ENCODE measurements around the gene IFIT3. TPM values are rescaled to one million over a fixed set of nuclear protein-coding genes. Genes with fewer than 3 reads are reported as not detected.

IFIT3 gene
- total and polyA plus RNA-seq, 2 donors (not counting 1 experiment from before 2014, with no cell fraction given): 1.5 to 4.2 TPM

- Histone ChIP-seq H3K9me3 (ENCODE audit: control extremely low read depth in 1 of 3, control insufficient read depth in 2 of 3, insufficient read depth in 1 of 3, low read length in 2 of 3) (no peaks in the 10 kb centered on the region), H3K79me2 (ENCODE audit: control insufficient read depth, insufficient read depth, low read length) (no peaks in the 10 kb centered on the region), H3K27ac (ENCODE audit: low read length in 2 of 2) (no peak overlapping the region), H2AFZ (ENCODE audit: insufficient read depth, low read depth, low read length, poor library complexity, severe bottlenecking) (no peak overlapping the region), H3K36me3 (replicated peaks in 1 of 2; ENCODE audit: control extremely low read depth in 1 of 2, control insufficient read depth in 1 of 2, extremely low read depth in 1 of 2, insufficient read depth in 2 of 2, low read length in 1 of 2) (no peaks in the 10 kb centered on the region), H4K20me1 (ENCODE audit: control insufficient read depth, insufficient read depth, low read length, poor library complexity, severe bottlenecking) (no peaks in the 10 kb centered on the region), H3K4me1 (ENCODE audit: control insufficient read depth in 2 of 2, insufficient read depth in 2 of 2, low read length in 2 of 2) (no peaks in the 10 kb centered on the region), H3K27me3 (replicated peaks in 1 of 4; ENCODE audit: control extremely low read depth in 1 of 4, control insufficient read depth in 3 of 4, insufficient read depth in 4 of 4, low read length in 3 of 4) (no peaks in the 10 kb centered on the region), H3K4me3 (ENCODE audit: control extremely low read depth in 1 of 5, extremely low read depth in 1 of 5, insufficient read depth in 1 of 5, low read depth in 2 of 5, low read length in 4 of 5) (no peak overlapping the region), H3K9ac (ENCODE audit: low read length) (no peak overlapping the region), H3K4me2 (replicated peaks; ENCODE audit: low read depth, low read length, poor library complexity, severe bottlenecking) (no peak overlapping the region)
- Mint-ChIP-seq H3K27me3 (no peaks in the 10 kb centered on the region), H3K9me3 (ENCODE audit: insufficient read depth) (peaks cover 4% of the 10 kb centered on the region), H3K4me3 (no peak overlapping the region), H3K27ac (no peak overlapping the region), H3K4me1 (peaks cover under 1% of the 10 kb centered on the region)
- POLR2A ChIA-PET: no interaction called here
- CTCF ChIA-PET: no interaction called here
- DNase-seq (no peak), ATAC-seq (ENCODE audit: low read depth) (no peak)
- TF ChIP-seq EZH2 (IDR thresholded peaks at IDR 0.05; ENCODE audit: borderline replicate concordance, insufficient read depth, low read depth, low read length, poor library complexity, severe bottlenecking): no peak
- TF ChIP-seq, protein P1, sequence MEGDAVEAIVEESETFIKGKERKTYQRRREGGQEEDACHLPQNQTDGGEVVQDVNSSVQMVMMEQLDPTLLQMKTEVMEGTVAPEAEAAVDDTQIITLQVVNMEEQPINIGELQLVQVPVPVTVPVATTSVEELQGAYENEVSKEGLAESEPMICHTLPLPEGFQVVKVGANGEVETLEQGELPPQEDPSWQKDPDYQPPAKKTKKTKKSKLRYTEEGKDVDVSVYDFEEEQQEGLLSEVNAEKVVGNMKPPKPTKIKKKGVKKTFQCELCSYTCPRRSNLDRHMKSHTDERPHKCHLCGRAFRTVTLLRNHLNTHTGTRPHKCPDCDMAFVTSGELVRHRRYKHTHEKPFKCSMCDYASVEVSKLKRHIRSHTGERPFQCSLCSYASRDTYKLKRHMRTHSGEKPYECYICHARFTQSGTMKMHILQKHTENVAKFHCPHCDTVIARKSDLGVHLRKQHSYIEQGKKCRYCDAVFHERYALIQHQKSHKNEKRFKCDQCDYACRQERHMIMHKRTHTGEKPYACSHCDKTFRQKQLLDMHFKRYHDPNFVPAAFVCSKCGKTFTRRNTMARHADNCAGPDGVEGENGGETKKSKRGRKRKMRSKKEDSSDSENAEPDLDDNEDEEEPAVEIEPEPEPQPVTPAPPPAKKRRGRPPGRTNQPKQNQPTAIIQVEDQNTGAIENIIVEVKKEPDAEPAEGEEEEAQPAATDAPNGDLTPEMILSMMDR (IDR thresholded peaks at IDR 0.05): no peak
- WGBS (ENCODE audit: insufficient coverage): 100% methylated on average over 1 of the region's 1 CpG
- intact Hi-C loops (cut with micrococcal nuclease): no loop called here
Measured at GRCh38 chr10:89357096-89357495, 29.3 kb downstream of the IFIT3 start.

GRCh38 chr10:89357975-89358374, 30.2 kb downstream of the IFIT3 start:
- H3K27me3 Mint-ChIP-seq: no peaks in the 10 kb centered on the region
- CTCF ChIA-PET: interaction anchor here (2.4 kb wide), 1 partner anchor 11 kb away, joined by 15 read pairs; no protein-coding TSS in a partner anchor
- no peak overlapping the region for H3K9ac ChIP-seq (ENCODE audit: low read length)
- TF ChIP-seq EZH2 (IDR thresholded peaks at IDR 0.05; ENCODE audit: borderline replicate concordance, insufficient read depth, low read depth, low read length, poor library complexity, severe bottlenecking): no peak
- TF ChIP-seq, protein P1 (IDR thresholded peaks at IDR 0.05): no peak
- intact Hi-C loops (cut with micrococcal nuclease): no loop called here
- WGBS (ENCODE audit: insufficient coverage): no CpG with 5 or more reads among the region's 2 CpGs
- H4K20me1 ChIP-seq (ENCODE audit: control insufficient read depth, insufficient read depth, low read length, poor library complexity, severe bottlenecking): no peaks in the 10 kb centered on the region
- H3K79me2 ChIP-seq (ENCODE audit: control insufficient read depth, insufficient read depth, low read length): no peaks in the 10 kb centered on the region
- H3K27ac Mint-ChIP-seq: peak overlapping the region; percentile 21
- no peak overlapping the region for H3K4me2 ChIP-seq (replicated peaks; ENCODE audit: low read depth, low read length, poor library complexity, severe bottlenecking)
- DNase-seq (no peak), ATAC-seq (ENCODE audit: low read depth) (no peak)
- no peak overlapping the region for H2AFZ ChIP-seq (ENCODE audit: insufficient read depth, low read depth, low read length, poor library complexity, severe bottlenecking)
- peaks cover under 1% of the 10 kb centered on the region for H3K4me1 Mint-ChIP-seq
- H3K9me3 Mint-ChIP-seq (ENCODE audit: insufficient read depth): peaks cover 4% of the 10 kb centered on the region
- no peaks in the 10 kb centered on the region for H3K4me1 ChIP-seq (ENCODE audit: control insufficient read depth in 2 of 2, insufficient read depth in 2 of 2, low read length in 2 of 2)
- H3K4me3 ChIP-seq (ENCODE audit: control extremely low read depth in 1 of 5, extremely low read depth in 1 of 5, insufficient read depth in 1 of 5, low read depth in 2 of 5, low read length in 4 of 5): no peak overlapping the region
- no peaks in the 10 kb centered on the region for H3K27me3 ChIP-seq (replicated peaks in 1 of 4; ENCODE audit: control extremely low read depth in 1 of 4, control insufficient read depth in 3 of 4, insufficient read depth in 4 of 4, low read length in 3 of 4)
- H3K36me3 ChIP-seq (replicated peaks in 1 of 2; ENCODE audit: control extremely low read depth in 1 of 2, control insufficient read depth in 1 of 2, extremely low read depth in 1 of 2, insufficient read depth in 2 of 2, low read length in 1 of 2): no peaks in the 10 kb centered on the region
- no peaks in the 10 kb centered on the region for H3K9me3 ChIP-seq (ENCODE audit: control extremely low read depth in 1 of 3, control insufficient read depth in 2 of 3, insufficient read depth in 1 of 3, low read length in 2 of 3)
- H3K27ac ChIP-seq (ENCODE audit: low read length in 2 of 2): no peak overlapping the region
- POLR2A ChIA-PET: no interaction called here
- H3K4me3 Mint-ChIP-seq: no peak overlapping the region
